PC-3 (cell line): ENCODE results near the gene IL24.

Experiments used
- CTCF ChIP-seq: fragments of 300-600 bp; sonication (generic); conservative IDR thresholded peaks from 2 replicates; pipeline ENCODE4 v1.5.1; 2017; ENCODE audit warnings: antibody characterized with exemption, low read depth, mild to moderate bottlenecking, low read length
- EZH2 ChIP-seq: fragments of 300-600 bp; sonication (generic); IDR thresholded peaks from one replicate; pipeline ENCODE4 v1.6.1; 2017; ENCODE audit warnings: antibody characterized with exemption, mild to moderate bottlenecking, low read length; ENCODE audit not compliant: unreplicated experiment

GRCh38 chr1:206944703-206945102 lies 47.5 kb downstream of the IL24 start:
- TF ChIP-seq EZH2, result no peak
- TF ChIP-seq CTCF, result no peak
